GM12878 (cell line): ENCODE measurements around the gene AMIGO2. TPM values are rescaled to one million over a fixed set of nuclear protein-coding genes. Genes with fewer than 3 reads are reported as not detected.

ENCODE experiments used
- ATAC-seq: fragments of 200-7000 bp; cut with Tn5 transposase; 3 replicates; pipeline ENCODE4 v1.9.1; 2020; ENCODE audit warnings: mild to moderate bottlenecking, moderate library complexity
- BruUV-seq: library from RNA; stranded (reverse); fragments of 400-500 nt; replicated peaks from 2 replicates; lab custom pipeline; 2021; lab: Mats Ljungman, UMichigan
- CTCF ChIA-PET: fragments of 300-600 bp; sonication (Branson Sonifier 250); formaldehyde crosslinking; extraction: SDS; loops from one replicate; lab custom pipeline; 2021; ENCODE audit warnings: inconsistent platforms; lab: Yijun Ruan, JAX
- POLR2A ChIA-PET: fragments of 350-600 bp; formaldehyde crosslinking; extraction: SDS; loops from one replicate; lab custom pipeline; 2021; ENCODE audit warnings: inconsistent platforms; lab: Charles Lee
- RAD21 ChIA-PET: fragments of 300-600 bp; sonication (Branson Sonifier 250); formaldehyde crosslinking; loops from one replicate; lab custom pipeline; 2023; ENCODE audit warnings: antibody characterized with exemption; ENCODE audit not compliant: unreplicated experiment; lab: Charles Lee
- SMC1A ChIA-PET: fragments of 300-600 bp; sonication (Branson Sonifier 250); formaldehyde crosslinking; loops from one replicate; lab custom pipeline; 2023; ENCODE audit not compliant: unreplicated experiment, uncharacterized antibody; lab: Charles Lee
- DNase-seq: peaks from one replicate; pipeline ENCODE4 v3.0.0-alpha.2; 2011; ENCODE audit warnings: low read depth, low spot score
- FAIRE-seq: peaks from 3 replicates; lab custom pipeline; 2011; peaks lifted over from hg19 to GRCh38; lab: Jason Lieb, UNC
- H2AFZ ChIP-seq: 2 replicates; pipeline ENCODE4 v1.6.0; 2011; ENCODE audit warnings: low read depth, low read length, control low read depth; ENCODE audit not compliant: control insufficient read depth
- H3K27ac ChIP-seq: 2 replicates; pipeline ENCODE4 v1.5.1; 2011; ENCODE audit warnings: control low read depth; ENCODE audit not compliant: control insufficient read depth, insufficient read depth
- H3K27me3 ChIP-seq, 2 experiments: replicated peaks in 1 of 2; 2 replicates each; pipeline versions ENCODE4 v1.6.0 to v1.6.1; 2011; ENCODE audit warnings: low read length in 1 of 2; ENCODE audit not compliant: control insufficient read depth in 2 of 2, insufficient read depth in 2 of 2
- H3K36me3 ChIP-seq, 2 experiments: 2 replicates each; pipeline ENCODE4 v1.5.1; 2011; ENCODE audit warnings: low read length in 1 of 2; ENCODE audit not compliant: control insufficient read depth in 2 of 2, insufficient read depth in 2 of 2
- H3K4me1 ChIP-seq: 2 replicates; pipeline ENCODE4 v1.6.1; 2011; ENCODE audit warnings: mild to moderate bottlenecking, low read length, moderate library complexity, mixed read lengths; ENCODE audit not compliant: control insufficient read depth, insufficient read depth
- H3K4me2 ChIP-seq: 2 replicates; pipeline ENCODE4 v1.6.0; 2011; ENCODE audit warnings: control low read depth; ENCODE audit not compliant: control insufficient read depth, insufficient read depth
- H3K4me3 ChIP-seq: fragments of 200-600 bp; sonication (generic); 2 replicates; pipeline ENCODE4 v1.5.1; 2016
- H3K79me2 ChIP-seq: 2 replicates; pipeline ENCODE4 v1.6.0; 2011; ENCODE audit warnings: low read length; ENCODE audit not compliant: control insufficient read depth, insufficient read depth
- H3K9ac ChIP-seq: 2 replicates; pipeline ENCODE4 v1.8.0; 2011; ENCODE audit warnings: low read length, control low read depth, mixed read lengths; ENCODE audit not compliant: control insufficient read depth, insufficient read depth
- H3K9me3 ChIP-seq: replicated peaks from 3 replicates; pipeline ENCODE4 v1.5.1; 2011; ENCODE audit warnings: mild to moderate bottlenecking, low read length; ENCODE audit not compliant: control insufficient read depth, insufficient read depth
- H4K20me1 ChIP-seq: 2 replicates; pipeline ENCODE4 v1.6.0; 2011; ENCODE audit not compliant: control insufficient read depth, insufficient read depth
- BACH1 ChIP-seq: fragments of 450-650 bp; IDR thresholded peaks from 2 replicates; pipeline ENCODE4 v1.6.1; 2017; ENCODE audit warnings: mild to moderate bottlenecking, borderline replicate concordance
- CHD2 ChIP-seq: IDR thresholded peaks from 2 replicates; pipeline ENCODE4 v1.6.1; 2011; ENCODE audit warnings: low read depth, low read length, improper control_type of control experiment, borderline replicate concordance
- E2F4 ChIP-seq: IDR thresholded peaks from 2 replicates; pipeline ENCODE4 v1.6.1; 2012; ENCODE audit warnings: low read depth, low read length, improper control_type of control experiment
- HSF1 ChIP-seq: fragments of 150-350 bp; IDR thresholded peaks from 2 replicates; pipeline ENCODE4 v1.6.1; 2014; ENCODE audit warnings: mild to moderate bottlenecking, low read depth, low read length
- MLLT1 ChIP-seq: fragments of 450-650 bp; IDR thresholded peaks from 2 replicates; pipeline ENCODE4 v1.6.1; 2016; ENCODE audit warnings: mild to moderate bottlenecking
- POLR2A ChIP-seq: IDR thresholded peaks from 2 replicates; pipeline ENCODE4 v1.6.1; 2011; ENCODE audit warnings: low read depth, mild to moderate bottlenecking, low read length
- PRDM15 ChIP-seq: fragments of 450-650 bp; formaldehyde crosslinking; IDR thresholded peaks from 2 replicates; pipeline ENCODE4 v1.4.0; 2020; ENCODE audit warnings: mild to moderate bottlenecking, moderate library complexity
- SRF ChIP-seq, 2 experiments: IDR thresholded peaks; 2 replicates each; pipeline ENCODE4 v1.6.1; 2011; ENCODE audit warnings: low read depth in 2 of 2, low read length in 2 of 2, mild to moderate bottlenecking in 1 of 2, moderate library complexity in 1 of 2
- SUZ12 ChIP-seq: fragments of 200-600 bp; sonication (generic); IDR thresholded peaks from one replicate; pipeline ENCODE4 v1.6.1; 2018; ENCODE audit warnings: antibody characterized with exemption, mild to moderate bottlenecking; ENCODE audit not compliant: unreplicated experiment
- ZNF274 ChIP-seq: IDR thresholded peaks from one replicate; pipeline ENCODE4 v1.8.0; 2011; ENCODE audit not compliant: insufficient read length, insufficient read depth
- WGBS: methylation state at CpG from one replicate; pipeline ENCODE4 v1.1.6; 2016; ENCODE audit warnings: low lambda C conversion rate; ENCODE audit not compliant: insufficient replicate concordance, insufficient coverage; ENCODE audit errors: missing lambda C conversion rate; 5-methylcytosine and 5-hydroxymethylcytosine counted together
- in situ Hi-C: fragments of 300-500 bp; cut with MboI; formaldehyde crosslinking; loops from 9 replicates; pipeline ENCODE4 v1.14.3; 2018; ENCODE audit warnings: mixed read lengths
- intact Hi-C: fragments of 100-400 bp; cut with micrococcal nuclease; formaldehyde crosslinking; loops from one replicate; pipeline ENCODE4 v1.14.2; 2022; ENCODE audit not compliant: unreplicated experiment
- polyA plus RNA-seq, 11 experiments: library from polyadenylated mRNA; depleted of rRNA in 4 of 11; unstranded in 6 of 11; stranded (reverse) in 5 of 11; fragments of >200 nt; fragmentation: Nextera tagmentation in 4 of 11; fragmentation: Illumina TruSeq in 1 of 11; extraction: Ambion mirVana in 4 of 11; extraction: Trizol in 1 of 11; gene quantifications; 1 replicate in 1 of 11; 2 replicates in 10 of 11; pipeline versions ENCODE4 v1.2.1 to v1.2.3, GENCODE V29; 2011 to 2016; ENCODE audit warnings: inconsistent platforms in 2 of 11, missing spikeins in 2 of 11, low read depth in 1 of 11
- total RNA-seq, 4 experiments: library from RNA; depleted of rRNA in 3 of 4; stranded (reverse); fragments of >200 nt in 3 of 4; fragmentation: Illumina TruSeq in 1 of 4; extraction: Trizol in 1 of 4; gene quantifications; 2 replicates each; pipeline versions ENCODE4 v1.2.1 to v1.2.3, GENCODE V29; 2013 to 2021

Gene AMIGO2
- total and polyA plus RNA-seq, 10 of the 15 experiments (the other 5 are each of a cell fraction or from before 2014, with no cell fraction given) = 0.03 to 0.15 (median 0.11) TPM; not detected in 7

GRCh38 chr12:47095446-47096236 lies 15.9 kb upstream of the AMIGO2 start (continued):
- TF ChIP-seq PRDM15 (CRISPR knock-in tag) (no peak), CHD2 (no peak), ZNF274 (no peak), MLLT1 (no peak)

GRCh38 chr12:47094804-47095203 lies 15.0 kb upstream of the AMIGO2 start:
- Histone ChIP-seq H3K79me2 (no peaks in the 10 kb centered on the region), H3K9me3 (no peaks in the 10 kb centered on the region), H3K9ac (no peak overlapping the region), H3K4me3 (no peak overlapping the region), H3K4me2 (no peak overlapping the region), H3K36me3 (no peaks in the 10 kb centered on the region), H3K27ac (no peak overlapping the region), H2AFZ (no peak overlapping the region), H3K27me3 (no peaks in the 10 kb centered on the region; a peak in 2 of 4 replicates), H4K20me1 (no peaks in the 10 kb centered on the region), H3K4me1 (no peaks in the 10 kb centered on the region)
- BruUV-seq = no TSS peak
- ChIA-PET CTCF (interaction anchor here (0.7 to 0.9 kb wide), 2 partner anchors 25 to 50 kb away, joined by 3 to 4 read pairs; no protein-coding TSS in a partner anchor), SMC1A (interaction anchor here (0.9 to 1.4 kb wide), 3 partner anchors 123 to 471 kb away, joined by 3 to 4 read pairs (median 4); no protein-coding TSS in a partner anchor), RAD21 (no interaction called here), POLR2A (interaction anchor here (0.7 kb wide), 1 partner anchor 25 kb away, joined by 3 read pairs; no protein-coding TSS in a partner anchor)
- DNase-seq = no peak
- in situ Hi-C loops = no loop called here
- no peak for FAIRE-seq
- no peak for ATAC-seq
- intact Hi-C loops = no loop called here
- 61% methylated on average over 3 of the region's 4 CpGs for WGBS
- no peak for TF ChIP-seq HSF1
- no peak for TF ChIP-seq E2F4
- TF ChIP-seq SUZ12 = no peak
- TF ChIP-seq SRF (IDR thresholded peaks at IDR 0.05; ENCODE audit: low read depth in 2 of 2, low read length in 2 of 2) = no peak
- no peak for TF ChIP-seq POLR2A
- TF ChIP-seq BACH1 = no peak
